Immature natural killer cell (primary cell): ENCODE data around the gene TENM3. TPM values are rescaled to one million over a fixed set of nuclear protein-coding genes. Genes with fewer than 3 reads are reported as not detected.

Source experiments
- DNase-seq, 3 donors: peaks; one replicate each; pipeline ENCODE4 v3.0.0; 2022; ENCODE audit warnings: mixed read lengths in 1 of 3
- H3K27ac Mint-ChIP-seq, 6 donors: one replicate each; pipeline ENCODE4 v1.8.0; 2020; ENCODE audit warnings: mixed read lengths in 6 of 6, mild to moderate bottlenecking in 5 of 6, inconsistent platforms in 4 of 6, moderate library complexity in 3 of 6
- H3K27me3 Mint-ChIP-seq, 3 donors: one replicate each; pipeline ENCODE4 v1.8.0; 2020 to 2021; ENCODE audit warnings: low read depth in 3 of 3, mild to moderate bottlenecking in 3 of 3, mixed read lengths in 3 of 3, moderate library complexity in 3 of 3, inconsistent platforms in 1 of 3
- H3K36me3 Mint-ChIP-seq, 3 donors: one replicate each; pipeline ENCODE4 v1.8.0; 2020; ENCODE audit warnings: mixed read lengths in 3 of 3, inconsistent platforms in 2 of 3, mild to moderate bottlenecking in 2 of 3
- H3K4me1 Mint-ChIP-seq, 2 donors: one replicate each; pipeline ENCODE4 v1.8.0; 2020; ENCODE audit warnings: inconsistent platforms in 2 of 2, mild to moderate bottlenecking in 2 of 2, mixed read lengths in 2 of 2, moderate library complexity in 1 of 2
- H3K4me3 Mint-ChIP-seq, 5 donors: one replicate each; pipeline ENCODE4 v1.8.0; 2020; ENCODE audit warnings: mild to moderate bottlenecking in 5 of 5, mixed read lengths in 5 of 5, inconsistent platforms in 3 of 5, moderate library complexity in 3 of 5
- H3K9me3 Mint-ChIP-seq, 6 donors: one replicate each; pipeline ENCODE4 v1.8.0; 2020; ENCODE audit warnings: mild to moderate bottlenecking in 6 of 6, mixed read lengths in 6 of 6, inconsistent platforms in 4 of 6, moderate library complexity in 3 of 6
- polyA plus RNA-seq, 3 donors: library from polyadenylated mRNA; unstranded; fragments of 300-500 nt; fragmentation: Illumina TruSeq; gene quantifications; one replicate each; pipeline ENCODE4 v1.2.3, GENCODE V29; 2021

Gene TENM3
- polyA plus RNA-seq, 3 donors from 2014 or later = not detected

- Mint-ChIP-seq H3K27me3 (peaks cover 1 to 3% (median 2%) of the 10 kb centered on the region in 3 donors), H3K27ac (no peak overlapping the region), H3K4me1 (no peaks in the 10 kb centered on the region), H3K9me3 (peaks cover 0 to 7% (median 0%) of the 10 kb centered on the region in 6 donors), H3K4me3 (no peak overlapping the region), H3K36me3 (no peaks in the 10 kb centered on the region)
- no peak for DNase-seq
Measured at GRCh38 chr4:182567119-182567518, 323.9 kb downstream of the TENM3 start.

GRCh38 chr4:182569561-182569960 is 326.4 kb downstream of the TENM3 start:
- Mint-ChIP-seq H3K4me1 (no peaks in the 10 kb centered on the region), H3K36me3 (no peaks in the 10 kb centered on the region), H3K4me3 (no peak overlapping the region), H3K27me3 (peaks cover 1 to 3% (median 2%) of the 10 kb centered on the region in 3 donors), H3K9me3 (peaks cover 0 to 4% (median 0%) of the 10 kb centered on the region in 6 donors), H3K27ac (no peak overlapping the region)
- DNase-seq = no peak

GRCh38 chr4:182574706-182575105 is 331.5 kb downstream of the TENM3 start:
- Mint-ChIP-seq H3K36me3 (no peaks in the 10 kb centered on the region), H3K27me3 (peaks cover 0 to 5% (median 0%) of the 10 kb centered on the region in 3 donors), H3K9me3 (peaks cover 0 to 3% (median 0%) of the 10 kb centered on the region in 6 donors), H3K4me1 (no peaks in the 10 kb centered on the region), H3K27ac (no peak overlapping the region), H3K4me3 (no peak overlapping the region)
- DNase-seq = no peak

- Mint-ChIP-seq H3K4me3 (no peak overlapping the region), H3K4me1 (no peaks in the 10 kb centered on the region), H3K9me3 (no peaks in the 10 kb centered on the region), H3K36me3 (no peaks in the 10 kb centered on the region), H3K27ac (no peak overlapping the region), H3K27me3 (peaks cover 0 to 3% (median 0%) of the 10 kb centered on the region in 3 donors)
- DNase-seq = no peak
Measured at GRCh38 chr4:182575225-182575624, 332.0 kb downstream of the TENM3 start.

GRCh38 chr4:182576601-182577289 is 333.5 kb downstream of the TENM3 start:
- DNase-seq = no peak
- Mint-ChIP-seq H3K27ac (no peak overlapping the region), H3K27me3 (peaks cover 0 to 3% (median 0%) of the 10 kb centered on the region in 3 donors), H3K4me3 (no peak overlapping the region), H3K9me3 (no peaks in the 10 kb centered on the region), H3K36me3 (no peaks in the 10 kb centered on the region), H3K4me1 (no peaks in the 10 kb centered on the region)

GRCh38 chr4:182577411-182577810 is 334.2 kb downstream of the TENM3 start:
- no peaks in the 10 kb centered on the region for H3K36me3 Mint-ChIP-seq
- no peak for DNase-seq
- no peak overlapping the region for H3K27ac Mint-ChIP-seq
- H3K4me1 Mint-ChIP-seq = no peaks in the 10 kb centered on the region
- no peaks in the 10 kb centered on the region for H3K9me3 Mint-ChIP-seq
- H3K4me3 Mint-ChIP-seq = no peak overlapping the region
- peaks cover 0 to 3% (median 3%) of the 10 kb centered on the region in 3 donors for H3K27me3 Mint-ChIP-seq

GRCh38 chr4:182578402-182578801 is 335.2 kb downstream of the TENM3 start:
- Mint-ChIP-seq H3K9me3 (no peaks in the 10 kb centered on the region), H3K27me3 (peaks cover 0 to 3% (median 3%) of the 10 kb centered on the region in 3 donors), H3K27ac (no peak overlapping the region), H3K4me3 (no peak overlapping the region), H3K36me3 (no peaks in the 10 kb centered on the region), H3K4me1 (no peaks in the 10 kb centered on the region)
- DNase-seq = no peak

- H3K27ac Mint-ChIP-seq = no peak overlapping the region
- no peak for DNase-seq
- no peak overlapping the region for H3K4me3 Mint-ChIP-seq
- no peaks in the 10 kb centered on the region for H3K4me1 Mint-ChIP-seq
- no peaks in the 10 kb centered on the region for H3K36me3 Mint-ChIP-seq
- H3K9me3 Mint-ChIP-seq = no peaks in the 10 kb centered on the region
- H3K27me3 Mint-ChIP-seq = peaks cover 0 to 5% (median 4%) of the 10 kb centered on the region in 3 donors
Measured at GRCh38 chr4:182582245-182582644, 339.0 kb downstream of the TENM3 start.

- H3K9me3 Mint-ChIP-seq = no peaks in the 10 kb centered on the region
- H3K36me3 Mint-ChIP-seq = no peaks in the 10 kb centered on the region
- H3K27ac Mint-ChIP-seq = no peak overlapping the region
- H3K4me3 Mint-ChIP-seq = no peak overlapping the region
- H3K4me1 Mint-ChIP-seq = no peaks in the 10 kb centered on the region
- peaks cover 0 to 5% (median 4%) of the 10 kb centered on the region in 3 donors for H3K27me3 Mint-ChIP-seq
- DNase-seq = no peak
Measured at GRCh38 chr4:182583703-182584415, 340.7 kb downstream of the TENM3 start.

GRCh38 chr4:182585321-182585720 is 342.1 kb downstream of the TENM3 start:
- DNase-seq = no peak
- H3K27me3 Mint-ChIP-seq = peaks cover 0 to 5% (median 4%) of the 10 kb centered on the region in 3 donors
- no peak overlapping the region for H3K4me3 Mint-ChIP-seq
- no peaks in the 10 kb centered on the region for H3K4me1 Mint-ChIP-seq
- no peaks in the 10 kb centered on the region for H3K9me3 Mint-ChIP-seq
- no peaks in the 10 kb centered on the region for H3K36me3 Mint-ChIP-seq
- H3K27ac Mint-ChIP-seq = no peak overlapping the region

GRCh38 chr4:182589100-182589499 is 345.9 kb downstream of the TENM3 start:
- Mint-ChIP-seq H3K27me3 (peaks cover 0 to 2% (median 2%) of the 10 kb centered on the region in 3 donors), H3K4me3 (no peak overlapping the region), H3K4me1 (no peaks in the 10 kb centered on the region), H3K36me3 (peaks cover 0 to 3% (median 0%) of the 10 kb centered on the region in 3 donors), H3K9me3 (peaks cover 0 to 1% (median 0%) of the 10 kb centered on the region in 6 donors), H3K27ac (no peak overlapping the region)
- no peak for DNase-seq

GRCh38 chr4:182593402-182593801 is 350.2 kb downstream of the TENM3 start:
- DNase-seq = no peak
- peaks cover 0 to 3% (median 0%) of the 10 kb centered on the region in 3 donors for H3K36me3 Mint-ChIP-seq

GRCh38 chr4:182593864-182594263 is 350.7 kb downstream of the TENM3 start:
- Mint-ChIP-seq H3K4me3 (no peak overlapping the region), H3K36me3 (peaks cover 0 to 3% (median 0%) of the 10 kb centered on the region in 3 donors), H3K27me3 (peaks cover 0 to 2% (median 1%) of the 10 kb centered on the region in 3 donors), H3K27ac (no peak overlapping the region), H3K4me1 (no peaks in the 10 kb centered on the region), H3K9me3 (peaks cover 0 to 1% (median 0%) of the 10 kb centered on the region in 6 donors)
- DNase-seq = no peak

More at GRCh38 chr4:182593402-182593801, 350.2 kb downstream of the TENM3 start:
- Mint-ChIP-seq H3K27me3 (peaks cover 0 to 2% (median 1%) of the 10 kb centered on the region in 3 donors), H3K4me1 (no peaks in the 10 kb centered on the region), H3K27ac (no peak overlapping the region), H3K9me3 (peaks cover 0 to 1% (median 0%) of the 10 kb centered on the region in 6 donors), H3K4me3 (no peak overlapping the region)

- Mint-ChIP-seq H3K4me3 (no peak overlapping the region), H3K27me3 (peaks cover 0 to 2% (median 1%) of the 10 kb centered on the region in 3 donors), H3K27ac (no peak overlapping the region), H3K9me3 (no peaks in the 10 kb centered on the region), H3K4me1 (no peaks in the 10 kb centered on the region), H3K36me3 (no peaks in the 10 kb centered on the region)
- no peak for DNase-seq
Measured at GRCh38 chr4:182600093-182600492, 356.9 kb downstream of the TENM3 start.
